Hematopoietic multipotent progenitor cell treated with erythropoietin and hydrocortisone succinate and interleukin-3 and kit ligand, for 4 days (in vitro differentiated cells): Measurements from ENCODE around the gene CFAP99.

Source experiments
- DNase-seq: peaks from one replicate; pipeline ENCODE4 v3.0.0-alpha.2; 2015

CFAP99 gene

GRCh38 chr4:2393353-2394270 is 25.1 kb upstream of the CFAP99 start:
- DNase-seq: no peak

- no peak for DNase-seq
Measured at GRCh38 chr4:2394528-2394927, 24.2 kb upstream of the CFAP99 start.

- DNase-seq: no peak
Measured at GRCh38 chr4:2395038-2395437, 23.7 kb upstream of the CFAP99 start.

- DNase-seq: peak; percentile 82
Measured at GRCh38 chr4:2395584-2395983, 23.2 kb upstream of the CFAP99 start.

- DNase-seq: no peak
Measured at GRCh38 chr4:2396781-2397368, 21.9 kb upstream of the CFAP99 start.

- no peak for DNase-seq
Measured at GRCh38 chr4:2397596-2398379, 21.0 kb upstream of the CFAP99 start.

GRCh38 chr4:2399216-2399615 is 19.5 kb upstream of the CFAP99 start:
- no peak for DNase-seq

- DNase-seq: no peak
Measured at GRCh38 chr4:2399631-2400190, 19.0 kb upstream of the CFAP99 start.

- no peak for DNase-seq
Measured at GRCh38 chr4:2400841-2401609, 17.7 kb upstream of the CFAP99 start.

- no peak for DNase-seq
Measured at GRCh38 chr4:2401610-2401983, 17.2 kb upstream of the CFAP99 start.

- peak; percentile 82 for DNase-seq
Measured at GRCh38 chr4:2402048-2402842, 16.5 kb upstream of the CFAP99 start.

- DNase-seq: no peak
Measured at GRCh38 chr4:2402941-2403340, 15.8 kb upstream of the CFAP99 start.

- no peak for DNase-seq
Measured at GRCh38 chr4:2406406-2406805, 12.3 kb upstream of the CFAP99 start.

- DNase-seq: no peak
Measured at GRCh38 chr4:2406920-2407319, 11.8 kb upstream of the CFAP99 start.

GRCh38 chr4:2407991-2408342 is 10.8 kb upstream of the CFAP99 start:
- DNase-seq: no peak

- DNase-seq: peak; percentile 60
Measured at GRCh38 chr4:2408401-2408958, 10.3 kb upstream of the CFAP99 start.

GRCh38 chr4:2408976-2409375 is 9.8 kb upstream of the CFAP99 start:
- no peak for DNase-seq

- DNase-seq: no peak
Measured at GRCh38 chr4:2409381-2409783, 9.4 kb upstream of the CFAP99 start.

- no peak for DNase-seq
Measured at GRCh38 chr4:2411786-2412510, 6.8 kb upstream of the CFAP99 start.

- peak; percentile 49 for DNase-seq
Measured at GRCh38 chr4:2412534-2412884, 6.2 kb upstream of the CFAP99 start.
